Body of pancreas (tissue), 4 donors: ENCODE data around the gene DNTTIP2. TPM values are rescaled to one million over a fixed set of nuclear protein-coding genes. Genes with fewer than 3 reads are reported as not detected.
A peak's percentile ranks its signal among the peaks of the same experiment; 100 is the strongest.

Experiments used
- ATAC-seq: fragments of 150-250 bp; one replicate; pipeline ENCODE4 v1.9.1; 2016
- DNase-seq, 4 donors: peaks; one replicate each; pipeline ENCODE4 v3.0.0-alpha.2; 2019
- H3K27ac ChIP-seq, 4 donors: fragments of 200-600 bp; sonication (generic); 1 replicate in 3 of 4; 2 replicates in 1 of 4; pipeline versions ENCODE4 v1.5.1 to v1.6.1; 2016 to 2019; ENCODE audit warnings: mild to moderate bottlenecking in 1 of 4, mixed read lengths in 1 of 4, moderate library complexity in 1 of 4
- H3K27me3 ChIP-seq, 2 donors: fragments of 200-600 bp; sonication (generic); one replicate each; pipeline ENCODE4 v1.6.0; 2016; ENCODE audit warnings: mild to moderate bottlenecking in 1 of 2
- H3K36me3 ChIP-seq, 2 donors: fragments of 200-600 bp; sonication (generic); replicated peaks in 1 of 2; 2 replicates each; pipeline ENCODE4 v1.5.1; 2016; ENCODE audit warnings: low read depth in 2 of 2; ENCODE audit not compliant: insufficient read depth in 1 of 2
- H3K4me1 ChIP-seq: fragments of 200-600 bp; sonication (generic); one replicate; pipeline ENCODE4 v1.6.0; 2016
- H3K4me3 ChIP-seq, 2 donors: fragments of 200-600 bp; sonication (generic); 1 replicate in 1 of 2; 2 replicates in 1 of 2; pipeline ENCODE4 v1.5.1; 2016 to 2019
- H3K9me3 ChIP-seq, 3 donors: fragments of 200-600 bp; sonication (generic); 1 replicate in 2 of 3; 2 replicates in 1 of 3; pipeline ENCODE4 v1.5.1; 2016
- POLR2A ChIP-seq, 3 donors: fragments of 450-650 bp; IDR thresholded peaks; one replicate each; pipeline ENCODE4 v1.6.1; 2016; ENCODE audit warnings: antibody characterized with exemption in 3 of 3, mild to moderate bottlenecking in 2 of 3
- WGBS, 2 donors: methylation state at CpG; one replicate each; pipeline ENCODE4 v1.1.5; 2017; 5-methylcytosine and 5-hydroxymethylcytosine counted together
- intact Hi-C: fragments of 100-400 bp; cut with DNase I; formaldehyde crosslinking; loops from one replicate; pipeline ENCODE4 v1.15.1; 2023
- total RNA-seq, 2 donors: library from RNA; depleted of rRNA; stranded (reverse); fragments of >200 nt; gene quantifications; one replicate each; pipeline ENCODE4 v1.1.0, GENCODE V29; 2016
- TF ChIP-seq, protein P1 (sequence below), 7 experiments: fragments of 450-650 bp in 4 of 7; fragments of 200-600 bp in 3 of 7; sonication (generic) in 3 of 7; IDR thresholded peaks; one replicate each; pipeline ENCODE4 v1.5.1; 2016 to 2019; ENCODE audit warnings: antibody characterized with exemption in 7 of 7

The DNTTIP2 gene
- total RNA-seq, 2 donors from 2014 or later: 6.6 to 9.6 TPM

DNA sequence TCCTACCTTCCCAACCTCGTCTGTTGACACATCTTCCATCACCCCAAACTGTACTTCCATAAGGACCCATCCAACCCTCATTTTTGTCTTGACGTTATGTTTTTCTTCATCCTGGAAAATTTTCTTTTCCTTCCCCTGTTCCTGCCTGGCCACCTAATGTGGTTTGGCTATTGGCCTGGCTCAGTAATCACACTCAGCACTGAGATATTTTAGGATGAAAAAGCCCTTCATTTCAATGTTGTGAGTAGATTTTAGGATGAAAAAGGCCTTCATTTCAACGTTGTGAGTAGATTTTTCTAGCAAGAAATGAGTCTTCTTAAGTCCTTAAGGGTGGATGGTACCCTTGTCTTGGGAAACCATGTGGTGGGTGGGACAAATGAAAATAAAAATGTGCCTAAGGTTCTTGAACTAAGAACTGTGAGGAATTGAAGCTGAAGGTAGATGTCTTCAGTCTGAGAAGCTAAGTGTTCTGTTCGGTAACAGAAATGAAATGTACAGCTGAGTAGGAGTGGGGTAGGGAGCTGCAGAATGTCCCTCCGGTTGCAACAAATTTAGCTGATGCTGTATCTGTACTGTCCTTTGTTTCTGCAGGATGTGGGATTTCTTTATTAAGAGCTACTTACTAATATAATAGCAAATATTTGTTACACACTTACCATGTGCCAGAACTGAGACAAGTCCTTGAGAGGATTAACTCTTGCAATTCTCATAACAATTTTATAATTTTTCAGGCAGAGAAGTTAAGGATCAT, 36.1 kb downstream of the DNTTIP2 start:
- Histone ChIP-seq H3K4me1 (peaks cover 20% of the 10 kb centered on the region), H3K4me3 (no peak overlapping the region), H3K36me3 (no peaks in the 10 kb centered on the region), H3K27me3 (no peaks in the 10 kb centered on the region), H3K9me3 (no peaks in the 10 kb centered on the region), H3K27ac (no peak overlapping the region)
- TF ChIP-seq POLR2A (IDR thresholded peaks at IDR 0.05): no peak
- TF ChIP-seq, protein P1, sequence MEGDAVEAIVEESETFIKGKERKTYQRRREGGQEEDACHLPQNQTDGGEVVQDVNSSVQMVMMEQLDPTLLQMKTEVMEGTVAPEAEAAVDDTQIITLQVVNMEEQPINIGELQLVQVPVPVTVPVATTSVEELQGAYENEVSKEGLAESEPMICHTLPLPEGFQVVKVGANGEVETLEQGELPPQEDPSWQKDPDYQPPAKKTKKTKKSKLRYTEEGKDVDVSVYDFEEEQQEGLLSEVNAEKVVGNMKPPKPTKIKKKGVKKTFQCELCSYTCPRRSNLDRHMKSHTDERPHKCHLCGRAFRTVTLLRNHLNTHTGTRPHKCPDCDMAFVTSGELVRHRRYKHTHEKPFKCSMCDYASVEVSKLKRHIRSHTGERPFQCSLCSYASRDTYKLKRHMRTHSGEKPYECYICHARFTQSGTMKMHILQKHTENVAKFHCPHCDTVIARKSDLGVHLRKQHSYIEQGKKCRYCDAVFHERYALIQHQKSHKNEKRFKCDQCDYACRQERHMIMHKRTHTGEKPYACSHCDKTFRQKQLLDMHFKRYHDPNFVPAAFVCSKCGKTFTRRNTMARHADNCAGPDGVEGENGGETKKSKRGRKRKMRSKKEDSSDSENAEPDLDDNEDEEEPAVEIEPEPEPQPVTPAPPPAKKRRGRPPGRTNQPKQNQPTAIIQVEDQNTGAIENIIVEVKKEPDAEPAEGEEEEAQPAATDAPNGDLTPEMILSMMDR (IDR thresholded peaks at IDR 0.05): no peak
- intact Hi-C loops: no loop called here
- 81 to 84% methylated on average over 5 of the region's 5 CpGs for WGBS, 2 donors
- no peak for DNase-seq
- no peak for ATAC-seq

DNA sequence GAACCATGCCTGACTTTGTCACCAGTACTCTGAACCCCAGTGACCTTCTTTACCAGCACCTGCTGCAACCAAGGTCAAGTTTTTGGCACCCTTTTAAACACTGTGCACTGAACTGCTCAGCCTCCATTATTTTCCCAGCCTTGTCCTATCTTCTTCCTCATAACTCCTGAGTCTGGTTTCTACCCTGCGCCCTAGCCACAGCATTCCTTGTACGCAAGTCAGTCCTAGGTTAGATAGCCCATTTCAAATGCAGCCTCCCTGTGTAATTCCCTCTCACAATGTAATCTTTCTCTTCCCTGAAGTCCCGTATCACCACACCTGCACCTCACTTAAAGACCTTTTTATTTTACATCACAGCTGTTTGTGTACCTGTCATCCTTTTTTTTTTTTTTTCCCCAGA, 37.2 kb downstream of the DNTTIP2 start:
- ATAC-seq: no peak
- 81 to 86% methylated on average over 3 of the region's 3 CpGs for WGBS, 2 donors
- peak in 1 of 4 donors; percentile 11 for DNase-seq
- intact Hi-C loops: no loop called here
- H3K27me3 ChIP-seq: no peaks in the 10 kb centered on the region
- no peak overlapping the region for H3K27ac ChIP-seq
- no peaks in the 10 kb centered on the region for H3K9me3 ChIP-seq
- peaks cover 19% of the 10 kb centered on the region for H3K4me1 ChIP-seq
- H3K4me3 ChIP-seq: no peak overlapping the region
- TF ChIP-seq, protein P1 (IDR thresholded peaks at IDR 0.05): no peak
- no peak for TF ChIP-seq POLR2A (IDR thresholded peaks at IDR 0.05)
- no peaks in the 10 kb centered on the region for H3K36me3 ChIP-seq

GRCh38 chr1:93840956-93841482, 38.0 kb downstream of the DNTTIP2 start:
- DNase-seq: no peak
- Histone ChIP-seq H3K4me3 (no peak overlapping the region), H3K9me3 (no peaks in the 10 kb centered on the region), H3K27me3 (no peaks in the 10 kb centered on the region), H3K4me1 (peaks cover 19% of the 10 kb centered on the region), H3K36me3 (no peaks in the 10 kb centered on the region), H3K27ac (no peak overlapping the region)
- TF ChIP-seq POLR2A (IDR thresholded peaks at IDR 0.05): no peak
- TF ChIP-seq, protein P1 (IDR thresholded peaks at IDR 0.05): no peak
- no peak for ATAC-seq
- WGBS, 2 donors: 87 to 88% methylated on average over 4 of the region's 4 CpGs
- intact Hi-C loops: no loop called here

GRCh38 chr1:93839753-93840152, 39.3 kb downstream of the DNTTIP2 start:
- no peaks in the 10 kb centered on the region for H3K27me3 ChIP-seq
- H3K4me1 ChIP-seq: peaks cover 10% of the 10 kb centered on the region
- DNase-seq (no peak), ATAC-seq (no peak)
- no peak for TF ChIP-seq POLR2A (IDR thresholded peaks at IDR 0.05)
- TF ChIP-seq, protein P1 (IDR thresholded peaks at IDR 0.05): no peak
- H3K4me3 ChIP-seq: no peak overlapping the region
- intact Hi-C loops: no loop called here
- H3K36me3 ChIP-seq: no peaks in the 10 kb centered on the region
- WGBS, 2 donors: 95 to 100% methylated on average over 2 of the region's 2 CpGs
- no peaks in the 10 kb centered on the region for H3K9me3 ChIP-seq
- H3K27ac ChIP-seq: no peak overlapping the region

DNA sequence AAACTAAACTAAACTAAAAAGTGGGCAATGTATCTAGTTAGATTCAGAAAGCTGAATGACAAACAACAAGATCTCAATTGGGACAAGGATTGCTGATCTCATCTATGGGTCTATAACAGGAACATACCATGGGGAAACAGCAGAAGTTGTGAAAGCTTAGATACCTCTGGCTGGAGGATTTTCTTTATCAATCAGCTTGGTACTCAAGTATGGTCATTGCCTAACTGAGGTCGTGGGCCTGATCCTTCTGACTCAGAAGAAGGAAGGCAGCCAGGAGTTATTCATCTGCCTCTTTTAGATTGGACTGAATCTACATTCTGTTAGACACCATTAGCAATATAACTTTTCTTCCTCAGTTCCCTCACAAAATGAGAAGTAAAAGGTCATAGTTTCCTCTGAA, 39.7 kb downstream of the DNTTIP2 start:
- H3K4me3 ChIP-seq: no peak overlapping the region
- H3K9me3 ChIP-seq: no peaks in the 10 kb centered on the region
- ATAC-seq (no peak), DNase-seq (no peak)
- 50 to 76% methylated on average over 1 of the region's 1 CpG for WGBS, 2 donors
- H3K4me1 ChIP-seq: peaks cover 5% of the 10 kb centered on the region
- TF ChIP-seq, protein P1 (IDR thresholded peaks at IDR 0.05): no peak
- no peak for TF ChIP-seq POLR2A (IDR thresholded peaks at IDR 0.05)
- H3K27ac ChIP-seq: no peak overlapping the region
- intact Hi-C loops: no loop called here
- no peaks in the 10 kb centered on the region for H3K27me3 ChIP-seq
- no peaks in the 10 kb centered on the region for H3K36me3 ChIP-seq
